Chondrocyte (in vitro differentiated cells): ENCODE data around the gene CSRNP3. TPM values are rescaled to one million over a fixed set of nuclear protein-coding genes. Genes with fewer than 3 reads are reported as not detected.

ENCODE experiments used
- DNase-seq: peaks from one replicate; pipeline ENCODE4 v3.0.0; 2021; ENCODE audit warnings: mixed read lengths, low spot score
- H3K27ac Mint-ChIP-seq: one replicate; pipeline ENCODE4 v1.8.0; 2021; ENCODE audit warnings: mild to moderate bottlenecking, moderate library complexity, mixed read lengths; ENCODE audit not compliant: unreplicated experiment
- H3K27me3 Mint-ChIP-seq: 2 replicates; pipeline ENCODE4 v1.8.0; 2021; ENCODE audit warnings: low read depth, mixed read lengths
- H3K36me3 Mint-ChIP-seq: 2 replicates; pipeline ENCODE4 v1.8.0; 2021; ENCODE audit warnings: low read depth, mixed read lengths
- H3K4me1 Mint-ChIP-seq: 2 replicates; pipeline ENCODE4 v1.8.0; 2021; ENCODE audit warnings: low read depth, mild to moderate bottlenecking, mixed read lengths
- H3K4me3 Mint-ChIP-seq: one replicate; pipeline ENCODE4 v1.8.0; 2021; ENCODE audit warnings: mild to moderate bottlenecking, moderate library complexity, mixed read lengths; ENCODE audit not compliant: unreplicated experiment
- H3K9me3 Mint-ChIP-seq: 2 replicates; pipeline ENCODE4 v1.8.0; 2021; ENCODE audit warnings: low read depth, mixed read lengths
- CTCF ChIP-seq: fragments of 200-600 bp; sonication (generic); IDR thresholded peaks from 2 replicates; pipeline ENCODE4 v1.5.0; 2021; ENCODE audit warnings: antibody characterized with exemption, mild to moderate bottlenecking, moderate library complexity
- total RNA-seq: library from RNA; stranded (reverse); gene quantifications from 3 replicates; pipeline ENCODE4 v1.2.1, GENCODE V29; 2021

The CSRNP3 gene
- total RNA-seq, 1 donor from 2014 or later: 3.7 TPM

- H3K9me3 Mint-ChIP-seq: no peaks in the 10 kb centered on the region
Observed at GRCh38 chr2:165576409-165577154, 107.1 kb downstream of the CSRNP3 start.

GRCh38 chr2:165582409-165582808 lies 112.9 kb downstream of the CSRNP3 start:
- Mint-ChIP-seq H3K36me3 (no peaks in the 10 kb centered on the region), H3K27ac (no peak overlapping the region), H3K4me1 (peaks cover 22% of the 10 kb centered on the region), H3K27me3 (no peaks in the 10 kb centered on the region), H3K9me3 (no peaks in the 10 kb centered on the region), H3K4me3 (no peak overlapping the region)
- TF ChIP-seq CTCF: no peak
- no peak for DNase-seq

More at GRCh38 chr2:165576409-165577154, 107.1 kb downstream of the CSRNP3 start:
- H3K4me1 Mint-ChIP-seq: peaks cover 30% of the 10 kb centered on the region
- H3K36me3 Mint-ChIP-seq: no peaks in the 10 kb centered on the region
- TF ChIP-seq CTCF: no peak
- H3K27me3 Mint-ChIP-seq: no peaks in the 10 kb centered on the region
- H3K27ac Mint-ChIP-seq: no peak overlapping the region
- no peak for DNase-seq
- no peak overlapping the region for H3K4me3 Mint-ChIP-seq

- no peak for TF ChIP-seq CTCF
- Mint-ChIP-seq H3K27ac (no peak overlapping the region), H3K4me3 (no peak overlapping the region), H3K4me1 (peaks cover 22% of the 10 kb centered on the region), H3K27me3 (no peaks in the 10 kb centered on the region), H3K36me3 (no peaks in the 10 kb centered on the region), H3K9me3 (no peaks in the 10 kb centered on the region)
- no peak for DNase-seq
Observed at GRCh38 chr2:165582863-165583506, 113.5 kb downstream of the CSRNP3 start.

- H3K4me1 Mint-ChIP-seq: peaks cover 22% of the 10 kb centered on the region
- no peaks in the 10 kb centered on the region for H3K27me3 Mint-ChIP-seq
- H3K9me3 Mint-ChIP-seq: no peaks in the 10 kb centered on the region
- H3K36me3 Mint-ChIP-seq: no peaks in the 10 kb centered on the region
- no peak for DNase-seq
- no peak for TF ChIP-seq CTCF
- H3K27ac Mint-ChIP-seq: no peak overlapping the region
- H3K4me3 Mint-ChIP-seq: no peak overlapping the region
Observed at GRCh38 chr2:165584126-165584654, 114.7 kb downstream of the CSRNP3 start.

- Mint-ChIP-seq H3K4me1 (peaks cover 16% of the 10 kb centered on the region), H3K9me3 (no peaks in the 10 kb centered on the region), H3K27me3 (no peaks in the 10 kb centered on the region), H3K4me3 (no peak overlapping the region), H3K27ac (no peak overlapping the region), H3K36me3 (peaks cover 1% of the 10 kb centered on the region)
- TF ChIP-seq CTCF: no peak
- DNase-seq: no peak
Observed at GRCh38 chr2:165586019-165586418, 116.5 kb downstream of the CSRNP3 start.
